Caco-2 (cell line): Measurements from ENCODE around the gene TDRD10. TPM values are rescaled to one million over a fixed set of nuclear protein-coding genes. Genes with fewer than 3 reads are reported as not detected.

Source experiments
- BruUV-seq: library from RNA; stranded (reverse); fragments of 400-500 nt; replicated peaks from 2 replicates; lab custom pipeline; 2021; lab: Mats Ljungman, UMichigan
- CTCF ChIA-PET: fragments of 300-600 bp; sonication (Branson Sonifier 250); formaldehyde crosslinking; loops from one replicate; lab custom pipeline; 2022; ENCODE audit warnings: antibody characterized with exemption; lab: Charles Lee
- POLR2A ChIA-PET: fragments of 300-600 bp; sonication (Branson Sonifier 250); formaldehyde crosslinking; loops from one replicate; lab custom pipeline; 2022; ENCODE audit warnings: antibody characterized with exemption; lab: Charles Lee
- DNase-seq, 2 experiments: peaks; one replicate each; pipeline versions ENCODE4 v3.0.0 to v3.0.0-alpha.2; 2020 to 2022
- H3K27me3 ChIP-seq: replicated peaks from 2 replicates; pipeline ENCODE4 v1.6.0; 2011; ENCODE audit warnings: low read length; ENCODE audit not compliant: control insufficient read depth, insufficient read depth
- H3K36me3 ChIP-seq: 2 replicates; pipeline ENCODE4 v1.5.1; 2011; ENCODE audit warnings: low read length; ENCODE audit not compliant: control insufficient read depth, insufficient read depth
- H3K4me1 ChIP-seq: fragments of 250-450 bp; sonication (Bioruptor Pico); 2 replicates; pipeline ENCODE4 v1.5.1; 2020; ENCODE audit warnings: mild to moderate bottlenecking
- H3K4me3 ChIP-seq: 2 replicates; pipeline ENCODE4 v1.5.1; 2011; ENCODE audit warnings: low read depth, mild to moderate bottlenecking, control low read depth, low read length
- H3K9me3 ChIP-seq: fragments of 250-450 bp; sonication (Bioruptor Pico); 2 replicates; pipeline ENCODE4 v1.5.1; 2020; ENCODE audit warnings: mild to moderate bottlenecking, moderate library complexity
- H3K27ac Mint-ChIP-seq: one replicate; pipeline ENCODE4 v1.8.0; 2022; ENCODE audit warnings: mixed read lengths; ENCODE audit not compliant: unreplicated experiment
- H3K27me3 Mint-ChIP-seq: one replicate; pipeline ENCODE4 v1.8.0; 2022; ENCODE audit warnings: mixed read lengths; ENCODE audit not compliant: insufficient read depth, unreplicated experiment
- H3K36me3 Mint-ChIP-seq: one replicate; pipeline ENCODE4 v1.8.0; 2022; ENCODE audit warnings: mild to moderate bottlenecking, mixed read lengths; ENCODE audit not compliant: insufficient read depth, unreplicated experiment
- H3K4me1 Mint-ChIP-seq: one replicate; pipeline ENCODE4 v1.8.0; 2022; ENCODE audit warnings: low read depth, mixed read lengths; ENCODE audit not compliant: unreplicated experiment
- H3K4me3 Mint-ChIP-seq: one replicate; pipeline ENCODE4 v1.8.0; 2022; ENCODE audit warnings: mild to moderate bottlenecking, moderate library complexity, mixed read lengths; ENCODE audit not compliant: unreplicated experiment
- H3K9me3 Mint-ChIP-seq: one replicate; pipeline ENCODE4 v1.8.0; 2022; ENCODE audit warnings: mixed read lengths; ENCODE audit not compliant: unreplicated experiment
- CTCF ChIP-seq, 2 experiments: fragments of 200-600 bp in 1 of 2; IDR thresholded peaks; 1 replicate in 1 of 2; 2 replicates in 1 of 2; pipeline versions ENCODE4 v1.5.1 to v1.8.0; 2011 to 2022; ENCODE audit warnings: antibody characterized with exemption in 1 of 2, control low read depth in 1 of 2, inconsistent platforms in 1 of 2, low read depth in 1 of 2, low read length in 1 of 2, mild to moderate bottlenecking in 1 of 2, moderate library complexity in 1 of 2; ENCODE audit not compliant: insufficient read depth in 1 of 2, severe bottlenecking in 1 of 2, unreplicated experiment in 1 of 2
- intact Hi-C: fragments of 100-400 bp; cut with micrococcal nuclease; formaldehyde crosslinking; loops from one replicate; pipeline ENCODE4 v1.10.0; 2022; ENCODE audit not compliant: unreplicated experiment
- total RNA-seq: library from RNA; stranded (reverse); gene quantifications from 2 replicates; pipeline ENCODE4 v1.2.3, GENCODE V29; 2022

The TDRD10 gene
- total RNA-seq, 1 experiment from 2014 or later = not detected

DNA sequence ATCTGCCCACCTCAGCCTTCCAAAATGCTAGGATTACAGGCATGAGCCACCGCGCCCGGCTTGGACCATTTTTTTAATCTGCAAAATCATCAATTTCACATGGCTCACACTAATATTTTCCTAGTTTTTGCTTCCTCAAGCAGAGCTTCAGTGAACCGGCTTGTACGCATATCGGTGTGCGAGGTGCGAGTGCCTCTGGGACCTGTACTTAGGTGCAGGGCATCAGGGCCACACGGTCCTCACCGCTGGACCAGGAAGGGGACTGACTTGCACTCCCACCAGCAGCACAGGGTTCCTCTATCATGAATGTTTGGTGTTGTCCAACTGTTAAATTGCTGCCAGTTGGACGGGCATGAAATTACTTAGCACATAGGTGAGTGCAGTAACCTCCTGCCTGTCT is 15.6 kb downstream of the TDRD10 start:
- peaks cover 2% of the 10 kb centered on the region; the same call in 1 of the 2 replicates for H3K27me3 ChIP-seq
- H3K4me3 Mint-ChIP-seq = no peak overlapping the region
- H3K36me3 Mint-ChIP-seq = no peaks in the 10 kb centered on the region
- peaks cover 12% of the 10 kb centered on the region for H3K27me3 Mint-ChIP-seq
- H3K9me3 Mint-ChIP-seq = no peaks in the 10 kb centered on the region
- ChIA-PET POLR2A (no interaction called here), CTCF (interaction anchor here (0.7 kb wide), 1 partner anchor 18 kb away, joined by 4 read pairs; no protein-coding TSS in a partner anchor)
- H3K36me3 ChIP-seq = no peaks in the 10 kb centered on the region
- no peaks in the 10 kb centered on the region for H3K9me3 ChIP-seq
- DNase-seq = no peak
- H3K4me1 ChIP-seq = no peaks in the 10 kb centered on the region
- no peak overlapping the region for H3K4me3 ChIP-seq
- intact Hi-C loops = no loop called here
- TF ChIP-seq CTCF (IDR thresholded peaks at IDR 0.05; ENCODE audit: insufficient read depth in 1 of 2, low read depth in 1 of 2, low read length in 1 of 2, severe bottlenecking in 1 of 2, unreplicated experiment in 1 of 2) = no peak
- H3K27ac Mint-ChIP-seq = no peak overlapping the region
- no TSS peak for BruUV-seq
- H3K4me1 Mint-ChIP-seq = no peaks in the 10 kb centered on the region

- ChIA-PET POLR2A (no interaction called here), CTCF (no interaction called here)
- Histone ChIP-seq H3K36me3 (no peaks in the 10 kb centered on the region), H3K4me3 (no peak overlapping the region), H3K27me3 (peaks cover 2% of the 10 kb centered on the region; the same call in 1 of the 2 replicates), H3K9me3 (no peaks in the 10 kb centered on the region), H3K4me1 (no peaks in the 10 kb centered on the region)
- Mint-ChIP-seq H3K4me3 (no peak overlapping the region), H3K36me3 (no peaks in the 10 kb centered on the region), H3K27ac (no peak overlapping the region), H3K4me1 (no peaks in the 10 kb centered on the region), H3K9me3 (no peaks in the 10 kb centered on the region), H3K27me3 (peaks cover 12% of the 10 kb centered on the region)
- no TSS peak for BruUV-seq
- intact Hi-C loops = no loop called here
- TF ChIP-seq CTCF (IDR thresholded peaks at IDR 0.05; ENCODE audit: insufficient read depth in 1 of 2, low read depth in 1 of 2, low read length in 1 of 2, severe bottlenecking in 1 of 2, unreplicated experiment in 1 of 2) = no peak
- no peak for DNase-seq
These were observed 17.6 kb downstream of the TDRD10 start for GRCh38 chr1:154519591-154519991.

GRCh38 chr1:154520333-154520732 is 18.3 kb downstream of the TDRD10 start:
- H3K27ac Mint-ChIP-seq = no peak overlapping the region
- no peaks in the 10 kb centered on the region for H3K9me3 Mint-ChIP-seq
- CTCF ChIA-PET = no interaction called here

More at GRCh38 chr1:154520333-154520732, 18.3 kb downstream of the TDRD10 start:
- POLR2A ChIA-PET = no interaction called here
- TF ChIP-seq CTCF (IDR thresholded peaks at IDR 0.05; ENCODE audit: insufficient read depth in 1 of 2, low read depth in 1 of 2, low read length in 1 of 2, severe bottlenecking in 1 of 2, unreplicated experiment in 1 of 2) = no peak
- H3K9me3 ChIP-seq = no peaks in the 10 kb centered on the region
- H3K4me3 ChIP-seq = no peak overlapping the region
- H3K4me1 ChIP-seq = no peaks in the 10 kb centered on the region
- H3K36me3 ChIP-seq = no peaks in the 10 kb centered on the region
- peaks cover 2% of the 10 kb centered on the region; the same call in 1 of the 2 replicates for H3K27me3 ChIP-seq
- BruUV-seq = no TSS peak
- Mint-ChIP-seq H3K36me3 (no peaks in the 10 kb centered on the region), H3K4me1 (no peaks in the 10 kb centered on the region), H3K4me3 (no peak overlapping the region), H3K27me3 (peaks cover 10% of the 10 kb centered on the region)
- intact Hi-C loops = no loop called here
- no peak for DNase-seq
